ENCODE data around the gene PRR5.
"Not testable (repeated sequence)": the region's sequence is repeated elsewhere in the genome, so short reads cannot be mapped to it uniquely, and the experiment has no call there.

PRR5 gene

DNA sequence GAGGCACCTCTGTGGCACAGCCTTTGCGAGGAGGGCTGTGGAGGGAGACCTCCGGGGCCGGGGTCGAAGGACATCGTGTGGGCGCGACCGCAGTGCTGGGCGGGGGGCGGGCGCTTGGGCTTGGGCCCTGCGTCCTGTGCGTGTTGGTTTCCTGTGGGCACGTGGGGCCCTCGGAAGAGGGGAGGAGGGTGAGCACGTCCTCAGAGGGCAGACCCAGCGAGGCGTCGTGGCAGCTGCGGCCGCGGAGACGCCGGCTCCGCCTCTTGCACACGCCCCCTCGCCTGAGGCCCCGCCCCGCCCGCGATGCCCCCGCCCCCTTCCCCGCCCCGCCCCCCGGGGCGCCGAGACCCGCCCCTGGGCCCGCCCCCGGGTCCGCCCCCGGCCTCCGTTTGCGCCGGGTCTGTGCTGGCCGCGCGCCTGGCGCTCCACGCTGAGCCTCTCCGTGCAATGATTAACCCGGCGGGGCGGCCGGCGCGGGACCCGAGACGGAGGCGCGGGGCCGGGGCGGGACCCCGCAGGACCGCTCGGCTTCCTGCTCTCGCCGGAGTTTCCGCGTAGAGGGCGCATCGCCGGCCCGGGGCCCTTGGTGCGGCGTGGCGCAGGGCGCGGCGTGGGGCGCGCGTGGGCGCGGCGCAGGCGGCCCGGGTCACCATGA, at the start of gene PRR5:
Gene PRR5 (plus strand): TSS at position 381 of the 655 bp plus-strand sequence. CDS start 271 bp downstream, at position 652.
- DNase-seq (ENCODE audit: low spot score) = no peak
- TF ChIP-seq CTCF (IDR thresholded peaks at IDR 0.05) = no peak
- H3K27ac ChIP-seq = peak within 1 kb of the TSS in 1 of 2 donors; percentile 35
- H3K4me3 ChIP-seq = peak within 1 kb of the TSS; percentile 77

DNA sequence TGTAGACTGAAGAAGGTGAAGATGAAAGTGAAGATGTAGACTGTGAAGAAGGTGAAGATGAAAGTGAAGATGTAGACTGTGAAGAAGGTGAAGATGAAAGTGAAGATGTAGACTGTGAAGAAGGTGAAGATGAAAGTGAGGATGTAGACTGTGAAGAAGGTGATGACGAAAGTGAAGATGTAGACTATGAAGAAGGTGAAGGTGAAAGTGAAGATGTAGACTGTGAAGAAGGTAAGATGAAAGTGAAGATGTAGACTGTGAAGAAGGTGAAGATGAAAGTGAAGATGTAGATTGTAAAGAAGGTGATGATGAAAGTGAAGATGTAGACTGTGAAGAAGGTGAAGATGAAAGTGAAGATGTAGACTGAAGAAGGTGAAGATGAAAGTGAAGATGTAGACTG, 49.1 kb upstream of the PRR5 start:
- H3K27ac ChIP-seq; H3K4me3 ChIP-seq; DNase-seq (ENCODE audit: low spot score): not testable (repeated sequence)

- no peak overlapping the region for H3K4me3 ChIP-seq
- H3K27ac ChIP-seq = peak overlapping the region in 1 of 2 donors; percentile 41
- DNase-seq (ENCODE audit: low spot score) = no peak
- no peak for TF ChIP-seq CTCF (IDR thresholded peaks at IDR 0.05)
Observed at GRCh38 chr22:44658311-44658953, 43.6 kb upstream of the PRR5 start.

- H3K27ac ChIP-seq = peak overlapping the region in 1 of 2 donors; percentile 41
- H3K4me3 ChIP-seq = no peak overlapping the region
- DNase-seq (ENCODE audit: low spot score) = no peak
- TF ChIP-seq CTCF (IDR thresholded peaks at IDR 0.05) = no peak
Observed at GRCh38 chr22:44659140-44659539, 42.9 kb upstream of the PRR5 start.

DNA sequence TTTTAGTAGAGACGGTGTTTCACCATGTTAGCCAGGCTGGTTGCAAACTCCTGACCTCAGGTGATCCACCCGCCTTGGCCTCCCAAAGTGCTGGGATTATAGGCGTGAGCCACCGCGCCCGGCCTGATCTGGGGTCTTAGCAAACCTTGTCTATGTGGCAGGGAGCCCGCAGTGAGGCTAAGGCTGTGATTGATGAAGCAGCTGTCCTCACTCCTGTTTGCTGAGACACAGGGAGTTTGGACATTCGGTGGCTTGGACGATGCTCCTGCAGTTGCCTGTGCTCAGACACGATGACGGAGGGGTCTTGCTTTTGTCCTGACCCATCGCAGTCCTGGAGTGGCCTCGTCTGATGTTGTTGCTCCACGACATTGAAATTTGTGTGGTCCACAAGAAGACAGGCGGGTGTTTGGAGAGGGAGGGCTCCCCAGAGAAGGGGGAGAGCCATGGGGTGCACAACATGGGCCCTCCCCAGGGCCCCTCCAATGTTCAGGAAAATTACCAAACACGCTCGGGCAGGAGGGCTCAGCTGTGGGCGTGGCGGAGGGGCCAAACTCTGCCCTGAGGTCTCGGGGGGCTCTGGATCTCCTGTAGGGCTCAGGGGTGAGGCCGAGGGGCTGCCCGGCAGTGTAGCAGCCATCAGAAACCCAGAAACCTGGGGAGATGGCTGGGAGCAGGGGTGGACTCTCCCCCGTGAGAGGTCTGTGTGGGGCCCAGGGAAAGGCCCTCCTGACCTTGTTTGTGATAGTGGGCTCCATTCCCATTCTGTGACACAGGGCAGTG, 41.8 kb upstream of the PRR5 start:
- no peak for DNase-seq (ENCODE audit: low spot score)
- TF ChIP-seq CTCF (IDR thresholded peaks at IDR 0.05) = no peak
- Histone ChIP-seq H3K4me3 (no peak overlapping the region), H3K27ac (no peak overlapping the region)

DNA sequence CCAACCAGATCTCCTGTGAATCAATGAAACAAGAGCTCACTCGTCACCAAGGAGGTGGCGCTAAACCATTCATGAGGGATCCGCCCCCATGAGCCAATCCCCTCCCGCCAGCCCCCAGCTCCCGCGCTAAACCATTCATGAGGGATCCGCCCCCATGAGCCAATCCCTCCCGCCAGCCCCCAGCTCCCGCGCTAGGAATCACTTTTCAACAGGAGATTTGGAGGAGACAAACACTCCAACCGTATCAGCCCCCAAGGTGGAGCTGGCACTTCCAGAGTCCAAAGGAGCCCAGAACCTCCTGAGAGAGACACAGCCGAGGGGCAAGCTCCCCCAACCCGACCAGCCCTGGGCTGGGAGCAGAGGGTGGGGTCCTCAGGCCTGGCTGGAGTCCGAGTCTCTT, 40.9 kb upstream of the PRR5 start:
- Histone ChIP-seq H3K4me3 (no peak overlapping the region), H3K27ac (no peak overlapping the region)
- no peak for TF ChIP-seq CTCF (IDR thresholded peaks at IDR 0.05)
- DNase-seq (ENCODE audit: low spot score) = no peak

DNA sequence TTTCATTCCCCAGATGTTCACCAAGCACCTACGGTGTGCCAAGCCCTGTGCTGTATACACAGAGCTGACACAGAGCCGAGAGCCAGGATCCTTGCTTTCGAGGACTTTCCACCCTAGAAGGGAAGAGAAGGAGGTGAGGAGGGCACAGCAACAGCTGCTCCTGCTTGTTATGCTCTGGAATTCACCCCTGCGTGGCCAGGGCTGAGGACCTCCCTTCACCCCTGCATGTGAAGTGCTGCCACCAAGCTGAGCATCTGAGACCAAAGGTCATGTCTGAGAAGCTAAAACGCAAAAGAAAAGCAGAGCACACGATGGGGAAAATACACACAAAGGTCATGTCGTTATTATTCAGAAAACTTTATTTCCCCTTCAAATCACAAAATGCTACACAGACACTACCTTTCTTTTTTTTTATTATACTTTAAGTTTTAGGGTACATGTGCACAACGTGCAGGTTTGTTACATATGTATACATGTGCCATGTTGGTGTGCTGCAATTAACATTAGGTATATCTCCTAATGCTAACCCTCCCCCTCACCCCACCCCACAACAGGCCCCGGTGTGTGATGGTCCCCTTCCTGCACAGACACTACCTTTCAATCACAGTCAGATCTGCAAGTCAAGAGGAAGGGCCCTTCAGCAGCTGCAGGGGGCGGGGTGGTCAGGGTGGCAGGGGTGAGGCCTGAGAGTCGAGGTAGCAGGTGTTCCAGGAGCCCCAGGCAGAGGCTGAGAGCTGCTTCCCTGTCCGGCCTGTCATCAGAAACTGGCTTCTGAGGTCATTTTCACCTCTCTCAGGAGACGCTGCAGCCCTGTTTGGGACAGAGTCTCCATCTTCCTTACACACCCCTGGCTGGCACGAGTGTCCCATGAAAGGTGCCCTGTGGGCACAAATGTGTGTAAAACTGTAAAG, 40.1 kb upstream of the PRR5 start:
- DNase-seq (ENCODE audit: low spot score) = no peak
- no peak overlapping the region for H3K27ac ChIP-seq
- no peak overlapping the region for H3K4me3 ChIP-seq
- TF ChIP-seq CTCF (IDR thresholded peaks at IDR 0.05) = no peak
